NCI-H2029 treated with DMSO at 0.1 percent for 48 hours (cell line): ENCODE results near the gene GGPS1.
A peak's percentile ranks its signal among the peaks of the same experiment; 100 is the strongest.
"Not testable (repeated sequence)": the region's sequence is repeated elsewhere in the genome, so short reads cannot be mapped to it uniquely, and the experiment has no call there.

Source experiments
- DNase-seq: peaks from one replicate; lab custom pipeline; 2025; lab: John Stamatoyannopoulos, UW

The GGPS1 gene

DNA sequence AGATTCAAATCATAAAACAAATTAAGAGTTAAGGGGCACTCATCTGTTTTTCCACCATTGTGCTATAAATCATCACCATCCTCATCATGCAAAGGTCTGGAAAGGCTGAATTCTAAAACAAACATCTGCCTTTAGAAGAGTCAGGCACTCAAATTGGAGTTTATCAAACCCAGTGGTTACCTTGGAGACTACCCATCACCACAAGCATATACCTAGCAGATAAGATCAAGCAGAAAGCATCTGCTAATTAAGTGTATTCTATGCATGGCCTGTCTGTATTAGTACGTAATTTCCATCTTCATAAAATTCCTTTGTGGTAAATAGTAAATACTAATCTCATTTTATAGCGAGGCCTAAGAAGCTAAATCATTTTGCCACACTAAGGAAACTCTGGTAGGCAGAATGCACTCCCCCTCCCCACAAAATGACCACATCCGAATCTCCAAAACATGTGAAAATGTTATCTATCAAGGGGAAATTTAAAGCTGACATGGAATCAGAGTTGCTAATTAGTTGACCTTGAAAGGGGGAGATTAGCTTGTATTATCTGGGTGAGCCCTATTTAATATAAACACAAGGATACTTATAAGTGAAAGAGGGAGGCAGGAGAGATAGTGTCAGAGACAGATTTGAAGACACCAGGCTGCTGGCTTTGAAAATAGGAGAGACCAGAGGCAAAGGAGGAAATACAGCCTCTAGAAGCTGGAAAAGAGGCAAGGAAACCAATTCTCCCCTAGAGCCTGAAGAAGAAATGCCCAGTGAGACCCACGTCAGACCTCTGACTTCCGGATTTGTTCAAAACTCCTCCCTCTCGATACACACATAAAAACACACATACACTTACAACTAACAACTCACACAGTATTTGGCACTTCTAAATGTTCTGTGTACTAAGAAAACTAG, 23.6 kb upstream of the GGPS1 start:
- DNase-seq: no peak

GRCh38 chr1:235307158-235308124, 20.9 kb upstream of the GGPS1 start:
- no peak for DNase-seq

- DNase-seq: not testable (repeated sequence)
Measured at GRCh38 chr1:235309206-235309605, 19.2 kb upstream of the GGPS1 start.

GRCh38 chr1:235313262-235313661, 15.1 kb upstream of the GGPS1 start:
- DNase-seq: no peak

DNA sequence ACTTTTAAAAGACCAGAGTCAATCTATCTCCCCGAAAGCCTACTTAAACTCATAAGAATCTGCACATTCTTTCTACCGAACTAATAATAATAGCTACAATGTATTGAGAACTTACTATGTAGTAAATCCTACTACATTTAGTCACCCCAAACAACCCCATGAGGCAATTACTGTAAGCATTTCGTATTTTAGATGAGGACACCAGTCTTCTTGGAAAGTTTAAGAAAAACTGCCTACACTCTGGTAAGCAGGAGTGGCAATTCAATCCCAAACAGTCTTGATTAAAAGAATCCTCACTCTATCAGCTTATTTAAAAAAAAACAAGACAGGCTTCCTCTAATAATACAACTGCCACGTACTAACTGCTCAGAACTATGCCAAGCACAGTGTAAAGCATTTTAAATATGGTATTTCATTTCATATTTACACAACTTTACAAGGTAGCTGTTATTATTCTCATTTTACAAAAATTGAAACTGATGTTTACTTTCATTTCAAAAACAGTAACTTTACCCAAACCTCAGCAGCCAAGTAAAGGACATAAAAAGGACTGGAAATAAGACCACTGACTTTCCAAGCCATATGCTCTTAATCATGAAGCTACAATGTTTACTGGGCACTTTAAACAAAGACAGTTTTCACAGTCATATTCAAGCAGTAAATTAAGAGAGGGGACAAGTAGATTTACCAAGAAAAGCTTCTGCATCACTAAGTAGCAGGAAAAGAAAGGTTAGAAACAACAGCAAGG, 14.3 kb upstream of the GGPS1 start:
- no peak for DNase-seq

DNA sequence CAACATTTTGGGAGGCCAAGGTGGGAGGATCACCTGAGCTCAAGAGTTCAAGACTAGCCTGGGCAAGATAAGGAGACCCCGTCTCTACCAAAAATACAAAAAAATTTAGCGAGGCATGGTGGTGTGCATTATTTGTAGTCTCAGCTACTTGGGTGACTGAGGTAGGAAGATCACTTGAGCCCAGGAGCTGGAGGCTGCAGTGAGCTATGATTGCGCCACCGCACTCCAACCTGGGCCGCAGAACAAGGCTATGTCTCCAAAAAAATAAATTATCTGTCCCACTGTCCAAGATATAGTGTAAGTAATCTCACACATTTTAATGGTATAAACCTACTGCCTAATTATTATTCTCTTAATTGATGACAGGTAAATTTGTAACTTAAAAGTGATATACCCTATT, 13.2 kb upstream of the GGPS1 start:
- DNase-seq: no peak

GRCh38 chr1:235315735-235316134, 12.6 kb upstream of the GGPS1 start:
- no peak for DNase-seq

- no peak for DNase-seq
Measured at GRCh38 chr1:235317168-235317567, 11.2 kb upstream of the GGPS1 start.

- DNase-seq: no peak
Measured at GRCh38 chr1:235319255-235319654, 9.1 kb upstream of the GGPS1 start.

DNA sequence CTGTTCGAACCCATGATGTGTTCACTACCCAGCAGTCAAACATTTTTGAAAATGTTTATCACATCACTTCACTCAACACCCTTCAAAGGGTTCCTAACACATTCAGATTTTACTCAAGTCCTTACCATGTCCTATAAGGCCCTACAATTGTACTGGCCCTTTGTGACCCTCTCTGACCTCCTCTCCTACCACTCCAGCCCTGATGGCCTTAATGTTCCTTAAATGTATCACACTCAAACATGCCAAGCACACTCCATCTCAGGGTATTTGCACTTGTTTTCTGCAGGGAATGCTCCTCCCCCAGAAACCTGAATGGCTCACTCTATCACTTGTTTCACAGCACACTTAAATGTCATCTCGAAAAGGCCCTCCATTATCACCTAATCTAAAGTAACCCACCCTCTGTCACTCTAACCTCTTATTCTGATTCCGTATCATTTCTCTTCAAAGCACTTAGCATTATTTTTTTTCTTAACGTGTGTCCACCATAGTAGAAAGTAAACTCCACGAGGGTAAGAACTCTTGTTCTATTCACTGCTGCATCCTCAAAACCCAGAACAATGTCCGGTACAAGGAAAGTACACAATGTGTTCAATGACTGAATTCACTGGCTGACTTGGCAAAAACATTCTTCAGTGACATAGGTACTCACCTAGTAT, 7.7 kb upstream of the GGPS1 start:
- no peak for DNase-seq

GRCh38 chr1:235324296-235324695, 4.1 kb upstream of the GGPS1 start:
- no peak for DNase-seq

DNA sequence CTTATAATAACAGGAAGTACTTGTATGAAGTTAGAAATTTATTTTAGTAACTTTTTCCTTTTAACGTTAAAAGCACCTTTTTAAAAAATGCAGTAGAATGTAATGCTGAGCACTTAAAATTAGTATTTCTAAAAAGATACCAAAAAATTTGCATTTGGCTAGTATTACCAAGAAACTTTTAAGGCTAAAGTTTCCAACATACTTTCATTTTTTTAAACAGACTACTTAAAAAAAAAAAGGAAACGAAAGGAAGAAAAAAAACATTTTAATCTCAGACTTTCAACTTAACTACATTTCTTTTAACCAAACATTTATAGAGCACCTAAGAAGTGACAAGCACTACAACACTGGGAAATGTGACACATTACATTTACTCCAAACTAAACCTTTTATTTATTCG, 3.2 kb upstream of the GGPS1 start:
- no peak for DNase-seq

GRCh38 chr1:235325854-235326253, 2.5 kb upstream of the GGPS1 start:
- no peak for DNase-seq

DNA sequence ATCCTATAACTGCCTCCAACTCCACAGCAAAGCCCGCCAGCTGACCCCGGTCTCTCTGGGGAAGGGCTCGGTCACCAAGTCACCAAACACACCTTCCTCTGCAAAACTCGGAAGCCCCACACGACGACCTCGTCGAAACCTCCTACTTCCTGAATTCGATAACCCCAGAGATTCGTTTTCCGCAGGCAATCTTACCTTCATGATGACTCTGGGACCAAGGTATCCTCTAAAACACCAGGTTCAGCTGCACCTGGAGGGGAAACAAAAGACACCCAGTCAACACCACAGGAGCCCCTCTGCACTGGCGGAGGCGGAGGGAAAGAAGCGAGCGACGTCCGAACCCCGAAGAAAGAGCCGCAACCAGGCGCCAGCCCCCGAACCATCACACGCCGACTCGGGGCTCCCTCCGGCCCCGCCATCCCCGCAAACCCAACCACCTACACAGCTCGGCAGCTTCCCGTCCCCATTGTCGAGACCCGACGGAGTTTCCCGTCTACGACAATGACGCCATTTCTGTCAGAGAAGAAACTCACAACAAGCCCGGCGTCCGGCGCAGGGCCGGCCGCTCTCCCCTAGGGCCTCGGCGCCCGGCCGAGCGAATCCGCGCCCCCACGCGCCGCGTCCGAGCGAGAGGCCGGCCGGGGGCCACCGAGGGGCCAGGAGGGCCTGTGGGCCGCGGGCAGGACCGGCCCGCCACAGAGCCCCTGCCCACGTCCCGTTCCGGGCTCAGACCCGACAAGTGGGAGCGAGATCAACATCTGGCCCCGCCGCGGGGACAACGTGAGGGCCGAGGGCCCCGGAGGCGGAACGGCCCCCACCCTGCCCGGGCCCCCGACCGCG, 1.4 kb upstream of the GGPS1 start:
- DNase-seq: peak; percentile 31

- no peak for DNase-seq
Measured at GRCh38 chr1:235327559-235328270, 655 bp upstream of the GGPS1 start, which contains the start of gene ARID4B. Gene ARID4B, minus strand, starts transcription at chr1:235328179. Its CDS starts 1,260 bp downstream, at chr1:235326919.

- no peak for DNase-seq
Measured at GRCh38 chr1:235329139-235329902, 951 bp downstream of the GGPS1 start.

GRCh38 chr1:235330918-235331285, 2.5 kb downstream of the GGPS1 start:
- no peak for DNase-seq

- no peak for DNase-seq
Measured at GRCh38 chr1:235331401-235331800, 3.0 kb downstream of the GGPS1 start.

- DNase-seq: no peak
Measured at GRCh38 chr1:235336903-235337302, 8.5 kb downstream of the GGPS1 start.
